Fibroblast of villous mesenchyme (primary cell): ENCODE results near the gene ALPK1. TPM values are rescaled to one million over a fixed set of nuclear protein-coding genes. Genes with fewer than 3 reads are reported as not detected.

Experiments
- DNase-seq: peaks from one replicate; pipeline ENCODE4 v3.0.0-alpha.2; 2010; ENCODE audit warnings: low read depth
- H3K4me3 ChIP-seq: 2 replicates; pipeline ENCODE4 v1.5.1; 2011; ENCODE audit warnings: low read depth, mild to moderate bottlenecking, low read length
- CTCF ChIP-seq: IDR thresholded peaks from 2 replicates; pipeline ENCODE4 v1.5.1; 2012; ENCODE audit warnings: low read depth, mild to moderate bottlenecking, low read length; ENCODE audit not compliant: insufficient read depth
- total RNA-seq: library from RNA; depleted of rRNA; stranded (reverse); fragments of >200 nt; gene quantifications from 2 replicates; pipeline ENCODE4 v1.2.3, GENCODE V29; 2012

ALPK1 gene
- total RNA-seq, 1 donor, result 25.5 TPM

- no peak overlapping the region for H3K4me3 ChIP-seq
- TF ChIP-seq CTCF, result no peak
- no peak for DNase-seq
Measured at GRCh38 chr4:112328734-112329130, 31.6 kb downstream of the ALPK1 start.

- no peak for DNase-seq
- TF ChIP-seq CTCF, result no peak
- H3K4me3 ChIP-seq, result no peak overlapping the region
Measured at GRCh38 chr4:112329672-112330375, 32.7 kb downstream of the ALPK1 start.

- DNase-seq, result no peak
- no peak overlapping the region for H3K4me3 ChIP-seq
- no peak for TF ChIP-seq CTCF
Measured at GRCh38 chr4:112330921-112331320, 33.8 kb downstream of the ALPK1 start.

- no peak overlapping the region for H3K4me3 ChIP-seq
- TF ChIP-seq CTCF, result no peak
- DNase-seq, result no peak
Measured at GRCh38 chr4:112332398-112332797, 35.2 kb downstream of the ALPK1 start.

GRCh38 chr4:112340023-112340422 is 42.9 kb downstream of the ALPK1 start:
- no peak for TF ChIP-seq CTCF
- H3K4me3 ChIP-seq, result no peak overlapping the region
- no peak for DNase-seq

GRCh38 chr4:112341033-112341432 is 43.9 kb downstream of the ALPK1 start:
- TF ChIP-seq CTCF, result no peak
- DNase-seq, result no peak
- no peak overlapping the region for H3K4me3 ChIP-seq
